ENCODE data around the gene TMEM132A. TPM values are rescaled to one million over a fixed set of nuclear protein-coding genes. Genes with fewer than 3 reads are reported as not detected.

The TMEM132A gene
- total and polyA plus RNA-seq, 5 donors: 5.1 to 10.2 (median 6.8) TPM

GRCh38 chr11:60978546-60979380 is 54.5 kb downstream of the TMEM132A start:
- DNase-seq (no peak), ATAC-seq (no peak)
- Histone ChIP-seq H3K27me3 (ENCODE audit: control insufficient read depth, insufficient read depth) (no peaks in the 10 kb centered on the region), H3K27ac (ENCODE audit: low read length) (no peak overlapping the region), H3K9me3 (ENCODE audit: control insufficient read depth, low read length) (no peaks in the 10 kb centered on the region), H3K4me3 (ENCODE audit: low read length) (no peak overlapping the region), H3K4me1 (ENCODE audit: control insufficient read depth, insufficient read depth, low read length) (no peaks in the 10 kb centered on the region)
- WGBS: 82% methylated on average over 10 of the region's 10 CpGs
- intact Hi-C loops (cut with DNase I): no loop called here

GRCh38 chr11:60981515-60981914 is 57.3 kb downstream of the TMEM132A start:
- no peak overlapping the region for H3K4me3 ChIP-seq (ENCODE audit: low read length)
- 87% methylated on average over 12 of the region's 12 CpGs for WGBS
- H3K4me1 ChIP-seq (ENCODE audit: control insufficient read depth, insufficient read depth, low read length): no peaks in the 10 kb centered on the region
- H3K27ac ChIP-seq (ENCODE audit: low read length): no peak overlapping the region
- ATAC-seq (no peak), DNase-seq (no peak)
- intact Hi-C loops (cut with DNase I): no loop called here
- H3K27me3 ChIP-seq (ENCODE audit: control insufficient read depth, insufficient read depth): no peaks in the 10 kb centered on the region
- no peaks in the 10 kb centered on the region for H3K9me3 ChIP-seq (ENCODE audit: control insufficient read depth, low read length)

- Histone ChIP-seq H3K27ac (ENCODE audit: low read length) (no peak overlapping the region), H3K9me3 (ENCODE audit: control insufficient read depth, low read length) (no peaks in the 10 kb centered on the region), H3K27me3 (ENCODE audit: control insufficient read depth, insufficient read depth) (no peaks in the 10 kb centered on the region), H3K4me1 (ENCODE audit: control insufficient read depth, insufficient read depth, low read length) (no peaks in the 10 kb centered on the region), H3K4me3 (ENCODE audit: low read length) (no peak overlapping the region)
- WGBS: 87% methylated on average over 8 of the region's 8 CpGs
- intact Hi-C loops (cut with DNase I): no loop called here
- DNase-seq (no peak), ATAC-seq (no peak)
These were observed 57.9 kb downstream of the TMEM132A start for GRCh38 chr11:60982184-60982583.

- H3K4me1 ChIP-seq (ENCODE audit: control insufficient read depth, insufficient read depth, low read length): no peaks in the 10 kb centered on the region
- no peak overlapping the region for H3K4me3 ChIP-seq (ENCODE audit: low read length)
- no peaks in the 10 kb centered on the region for H3K27me3 ChIP-seq (ENCODE audit: control insufficient read depth, insufficient read depth)
- no peak overlapping the region for H3K27ac ChIP-seq (ENCODE audit: low read length)
- DNase-seq (no peak), ATAC-seq (no peak)
- 80% methylated on average over 6 of the region's 6 CpGs for WGBS
- intact Hi-C loops (cut with DNase I): no loop called here
- no peaks in the 10 kb centered on the region for H3K9me3 ChIP-seq (ENCODE audit: control insufficient read depth, low read length)
These were observed 59.9 kb downstream of the TMEM132A start for GRCh38 chr11:60984149-60984548.

GRCh38 chr11:60984636-60985035 is 60.4 kb downstream of the TMEM132A start:
- Histone ChIP-seq H3K4me1 (ENCODE audit: control insufficient read depth, insufficient read depth, low read length) (no peaks in the 10 kb centered on the region), H3K27ac (ENCODE audit: low read length) (no peak overlapping the region), H3K27me3 (ENCODE audit: control insufficient read depth, insufficient read depth) (no peaks in the 10 kb centered on the region), H3K4me3 (ENCODE audit: low read length) (no peak overlapping the region), H3K9me3 (ENCODE audit: control insufficient read depth, low read length) (no peaks in the 10 kb centered on the region)
- intact Hi-C loops (cut with DNase I): no loop called here
- 51% methylated on average over 4 of the region's 4 CpGs for whole genome bisulfite sequencing
- DNase-seq (no peak), ATAC-seq (no peak)

GRCh38 chr11:60985501-60985900 is 61.2 kb downstream of the TMEM132A start:
- intact Hi-C loops (cut with DNase I): no loop called here
- no peak for ATAC-seq
- Histone ChIP-seq H3K4me3 (ENCODE audit: low read length) (no peak overlapping the region), H3K9me3 (ENCODE audit: control insufficient read depth, low read length) (no peaks in the 10 kb centered on the region), H3K4me1 (ENCODE audit: control insufficient read depth, insufficient read depth, low read length) (no peaks in the 10 kb centered on the region), H3K27ac (ENCODE audit: low read length) (no peak overlapping the region), H3K27me3 (ENCODE audit: control insufficient read depth, insufficient read depth) (no peaks in the 10 kb centered on the region)
- WGBS: 89% methylated on average over 2 of the region's 2 CpGs
- DNase-seq: no peak

- no peak overlapping the region for H3K4me3 ChIP-seq (ENCODE audit: low read length)
- DNase-seq (no peak), ATAC-seq (no peak)
- H3K9me3 ChIP-seq (ENCODE audit: control insufficient read depth, low read length): no peaks in the 10 kb centered on the region
- 80% methylated on average over 17 of the region's 17 CpGs for WGBS
- H3K27ac ChIP-seq (ENCODE audit: low read length): no peak overlapping the region
- no peaks in the 10 kb centered on the region for H3K27me3 ChIP-seq (ENCODE audit: control insufficient read depth, insufficient read depth)
- intact Hi-C loops (cut with DNase I): no loop called here
- H3K4me1 ChIP-seq (ENCODE audit: control insufficient read depth, insufficient read depth, low read length): no peaks in the 10 kb centered on the region
These were observed 62.0 kb downstream of the TMEM132A start for GRCh38 chr11:60985991-60986915.

Other genes starting within 250 kb of the TMEM132A start
- not detected for gene MS4A8, start 224.8 kb upstream of the TMEM132A start, total RNA-seq
- gene MS4A8, start 224.8 kb upstream of the TMEM132A start, polyA plus RNA-seq: 0.16 TPM
- gene MS4A18, start 199.7 kb upstream of the TMEM132A start, total RNA-seq: not detected
- not detected for gene MS4A18, start 199.7 kb upstream of the TMEM132A start, polyA plus RNA-seq
- not detected for gene MS4A15, start 167.6 kb upstream of the TMEM132A start, total RNA-seq
- gene MS4A15, start 167.6 kb upstream of the TMEM132A start, polyA plus RNA-seq: not detected
- gene MS4A10, start 139.1 kb upstream of the TMEM132A start, total RNA-seq: not detected
- gene MS4A10, start 139.1 kb upstream of the TMEM132A start, polyA plus RNA-seq: not detected
- 10 to 100 TPM in 1 of 4 donors, 1 to 10 TPM in 3; 6.5 to 12.5 (median 7.4) TPM for gene CCDC86, start 82.3 kb upstream of the TMEM132A start, total RNA-seq
- gene CCDC86, start 82.3 kb upstream of the TMEM132A start, polyA plus RNA-seq: 7.8 TPM
- under 1 TPM in 1 of 4 donors, not detected in 3; 0.20 TPM for gene PTGDR2, start 68.5 kb upstream of the TMEM132A start, total RNA-seq
- 0.14 TPM for gene PTGDR2, start 68.5 kb upstream of the TMEM132A start, polyA plus RNA-seq
- not detected for gene ZP1, start 56.9 kb upstream of the TMEM132A start, total RNA-seq
- gene ZP1, start 56.9 kb upstream of the TMEM132A start, polyA plus RNA-seq: 0.16 TPM
- gene PRPF19, start 17.9 kb upstream of the TMEM132A start, total RNA-seq: 10 to 100 TPM; 35.4 to 43.4 (median 38.8) TPM
- 31.5 TPM for gene PRPF19, start 17.9 kb upstream of the TMEM132A start, polyA plus RNA-seq
- gene TMEM109, start 10.3 kb upstream of the TMEM132A start, total RNA-seq: 100 to 1,000 TPM; 103 to 119 (median 117) TPM
- gene TMEM109, start 10.3 kb upstream of the TMEM132A start, polyA plus RNA-seq: 112 TPM
- 10 to 100 TPM; 17.4 to 24.7 (median 22.1) TPM for gene SLC15A3, start 27.7 kb downstream of the TMEM132A start, total RNA-seq
- gene SLC15A3, start 27.7 kb downstream of the TMEM132A start, polyA plus RNA-seq: 24.6 TPM
- gene CD6, start 47.2 kb downstream of the TMEM132A start, total RNA-seq: 1 to 10 TPM in 2 of 4 donors, under 1 TPM in 2; 0.71 to 1.7 (median 0.87) TPM
- gene CD6, start 47.2 kb downstream of the TMEM132A start, polyA plus RNA-seq: 0.11 TPM
- under 1 TPM; 0.25 to 0.72 (median 0.40) TPM for gene CD5, start 178.0 kb downstream of the TMEM132A start, total RNA-seq
- gene CD5, start 178.0 kb downstream of the TMEM132A start, polyA plus RNA-seq: 0.05 TPM
- 10 to 100 TPM; 17.6 to 25.4 (median 19.6) TPM for gene VPS37C, start 237.0 kb downstream of the TMEM132A start, total RNA-seq
- 14.6 TPM for gene VPS37C, start 237.0 kb downstream of the TMEM132A start, polyA plus RNA-seq